Measurements from ENCODE around the gene SGSH.

Gene SGSH

DNA sequence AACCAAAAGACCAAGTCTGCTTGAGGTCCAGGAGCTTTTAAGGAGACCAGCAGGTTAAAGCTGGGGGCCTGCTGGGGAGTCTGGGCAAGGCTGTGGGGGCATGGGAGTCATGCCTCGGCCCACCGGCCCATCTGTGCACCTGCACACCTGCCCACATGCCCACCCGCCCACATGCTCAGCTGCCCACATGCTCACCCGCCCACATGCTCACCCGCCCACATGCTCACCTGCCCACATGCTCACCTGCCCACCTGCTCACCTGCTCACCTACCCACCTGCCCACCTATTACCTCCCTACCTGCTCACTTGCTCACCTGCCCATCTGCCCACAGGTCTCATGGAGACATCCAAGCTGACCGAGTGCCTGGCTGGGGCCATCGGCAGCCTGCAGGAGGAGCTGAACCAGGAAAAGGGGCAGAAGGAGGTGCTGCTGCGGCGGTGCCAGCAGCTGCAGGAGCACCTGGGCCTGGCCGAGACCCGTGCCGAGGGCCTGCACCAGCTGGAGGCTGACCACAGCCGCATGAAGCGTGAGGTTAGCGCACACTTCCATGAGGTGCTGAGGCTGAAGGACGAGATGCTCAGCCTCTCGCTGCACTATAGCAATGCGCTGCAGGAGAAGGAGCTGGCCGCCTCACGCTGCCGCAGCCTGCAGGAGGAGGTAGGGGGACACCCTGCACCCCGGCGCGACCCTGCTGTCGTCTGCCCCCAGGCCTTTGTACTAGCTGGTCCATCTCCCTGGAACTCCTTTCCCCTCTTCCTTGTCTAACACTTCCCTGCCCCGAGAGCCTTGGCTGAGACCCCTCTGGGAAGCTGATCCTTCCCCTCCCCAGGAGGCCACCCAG, 36.3 kb downstream of the SGSH start:
- DNase-seq: no peak

- no peak for DNase-seq
These were observed 37.3 kb downstream of the SGSH start for GRCh38 chr17:80182845-80183223.

GRCh38 chr17:80182118-80182844, 37.9 kb downstream of the SGSH start:
- no peak for DNase-seq

GRCh38 chr17:80181431-80181830, 38.7 kb downstream of the SGSH start:
- DNase-seq: no peak

DNA sequence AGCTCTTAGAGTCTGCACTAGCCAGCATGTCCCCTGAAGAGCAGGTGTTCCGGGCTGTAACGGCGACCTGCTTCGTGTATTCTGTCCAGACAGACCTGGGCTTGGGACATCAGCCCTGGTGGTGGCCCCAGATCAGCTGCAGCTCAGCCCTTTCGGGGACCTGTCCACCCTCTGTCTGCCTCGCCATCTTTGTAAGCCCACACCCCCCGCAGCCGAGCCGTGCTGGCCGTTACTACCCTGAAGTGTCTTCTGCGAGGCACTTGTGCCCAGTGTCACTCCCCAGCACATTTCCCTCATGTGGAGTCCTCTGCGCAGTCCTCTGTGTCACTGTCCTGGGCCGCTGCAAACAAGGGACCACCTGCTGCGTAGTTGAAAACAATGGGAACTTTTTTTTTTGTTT, 39.9 kb downstream of the SGSH start:
- no peak for DNase-seq

DNA sequence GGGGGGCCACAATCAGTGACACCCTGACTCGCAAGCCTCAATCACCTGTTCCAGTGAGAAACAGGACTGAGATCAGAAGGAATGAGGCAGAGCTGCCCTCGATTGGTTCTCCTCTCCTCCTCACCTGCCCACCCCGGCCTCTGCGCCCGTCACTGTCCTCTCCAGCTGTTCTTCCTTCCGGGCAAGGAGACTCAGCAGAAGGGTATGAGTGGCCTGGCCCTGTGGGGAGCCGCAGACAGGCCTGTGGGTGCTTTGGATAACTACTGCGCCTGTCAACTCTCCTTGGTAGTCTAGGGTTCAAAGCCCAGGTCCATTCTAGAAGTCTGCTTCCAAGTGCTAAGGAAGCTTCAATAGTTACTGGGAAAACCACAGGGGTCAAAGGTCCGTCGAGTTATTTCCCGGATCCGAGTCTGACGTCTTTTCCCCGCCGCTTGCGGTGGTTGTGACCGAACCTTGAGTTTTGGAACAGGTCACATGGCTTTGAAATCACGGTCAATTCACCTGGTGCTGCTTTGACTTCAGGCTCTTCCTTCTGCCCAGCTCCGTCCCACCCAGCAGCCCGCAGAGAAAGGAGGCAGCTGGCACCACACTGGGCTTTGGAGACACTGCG, 42.0 kb downstream of the SGSH start:
- DNase-seq: no peak

- no peak for DNase-seq
These were observed 43.4 kb downstream of the SGSH start for GRCh38 chr17:80176757-80177156.

- DNase-seq: no peak
These were observed 46.2 kb downstream of the SGSH start for GRCh38 chr17:80173916-80174315.

- no peak for DNase-seq
These were observed 47.0 kb downstream of the SGSH start for GRCh38 chr17:80173126-80173525.

DNA sequence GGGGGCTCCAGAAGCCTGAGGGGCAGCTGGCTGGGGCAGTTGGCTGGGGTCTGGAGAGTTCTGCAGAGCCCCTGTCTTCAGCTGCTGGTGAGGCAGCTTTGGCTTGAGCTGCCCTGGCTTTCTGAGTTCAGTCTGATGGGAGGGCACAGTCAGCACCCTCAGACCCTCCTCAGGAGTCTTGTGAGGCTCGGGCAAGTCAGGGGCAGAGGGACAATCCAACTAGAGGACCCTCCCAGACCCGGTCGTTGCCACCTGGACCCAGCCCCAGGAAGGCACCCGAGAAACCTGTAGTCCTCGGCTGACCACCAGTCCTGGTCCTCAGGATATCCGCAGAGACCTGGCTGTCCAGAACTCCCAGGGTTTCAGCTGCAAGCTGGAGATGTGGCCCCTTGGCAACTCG, 48.5 kb downstream of the SGSH start:
- no peak for DNase-seq

- DNase-seq: no peak
These were observed 50.2 kb downstream of the SGSH start, which contains the start of gene CARD14 for GRCh38 chr17:80169784-80170500. Gene CARD14 (plus strand): TSS chr17:80170030. CDS start chr17:80181439, 11,409 bp downstream.

DNA sequence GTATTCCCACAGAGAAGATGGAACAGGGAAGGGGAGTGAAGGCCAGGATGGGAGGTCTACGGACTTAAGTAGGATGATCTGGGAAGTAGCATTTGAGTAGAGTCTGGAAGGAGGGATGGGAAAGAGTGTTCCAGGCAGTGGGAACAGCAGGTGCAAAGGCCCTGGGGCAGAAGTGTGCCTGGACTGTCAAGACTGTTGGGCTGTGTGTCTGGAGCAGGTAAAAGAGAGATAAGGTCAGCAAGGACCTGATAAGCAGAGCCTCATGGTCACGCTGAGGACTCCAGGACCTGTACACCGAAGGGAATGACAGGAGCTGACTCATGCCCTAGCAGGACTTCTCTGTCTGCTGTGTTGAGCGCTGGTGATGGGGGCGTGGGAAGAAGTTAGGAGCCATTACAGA, 51.0 kb downstream of the SGSH start:
- DNase-seq: no peak

DNA sequence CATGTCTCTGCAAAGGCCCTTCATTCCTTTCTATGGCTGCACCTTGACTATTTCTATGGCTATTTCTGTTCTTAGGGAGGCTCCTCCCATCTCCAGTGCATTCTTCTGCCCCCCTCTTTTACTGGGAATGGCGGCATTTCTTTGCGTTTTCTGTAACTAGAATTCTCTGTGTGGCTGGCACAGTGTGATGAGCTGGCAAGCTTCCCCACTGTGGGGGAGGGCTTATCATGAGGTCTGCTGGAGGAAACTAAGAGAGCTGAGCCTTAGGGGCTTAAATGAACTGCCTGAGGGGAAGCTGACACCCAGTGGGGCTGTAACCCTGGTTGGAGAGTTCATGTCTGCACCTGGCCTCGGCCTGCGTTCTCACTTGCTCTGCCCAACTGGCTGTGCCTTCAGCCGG, 51.8 kb downstream of the SGSH start:
- no peak for DNase-seq

DNA sequence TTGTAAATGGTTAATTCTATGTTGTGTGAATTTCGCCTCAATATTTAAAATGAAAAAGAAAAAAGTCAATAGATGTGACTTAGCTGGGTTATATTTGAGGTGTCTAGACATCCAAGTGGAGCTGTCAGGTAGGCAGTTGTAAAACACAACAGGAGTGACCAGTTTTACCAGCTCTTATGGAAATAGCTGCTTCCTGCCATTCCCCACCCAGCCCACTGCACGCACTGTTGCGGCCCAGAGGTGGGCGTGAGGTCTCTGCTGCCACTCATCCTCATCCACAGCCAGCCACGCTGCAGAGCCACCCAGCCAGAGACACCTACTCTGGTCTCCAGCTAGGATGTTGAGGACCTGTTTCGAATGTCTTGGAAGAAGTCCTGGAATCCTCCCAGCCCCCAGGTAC, 53.7 kb downstream of the SGSH start:
- no peak for DNase-seq

- no peak for DNase-seq
These were observed 55.9 kb downstream of the SGSH start for GRCh38 chr17:80164185-80164584.

DNA sequence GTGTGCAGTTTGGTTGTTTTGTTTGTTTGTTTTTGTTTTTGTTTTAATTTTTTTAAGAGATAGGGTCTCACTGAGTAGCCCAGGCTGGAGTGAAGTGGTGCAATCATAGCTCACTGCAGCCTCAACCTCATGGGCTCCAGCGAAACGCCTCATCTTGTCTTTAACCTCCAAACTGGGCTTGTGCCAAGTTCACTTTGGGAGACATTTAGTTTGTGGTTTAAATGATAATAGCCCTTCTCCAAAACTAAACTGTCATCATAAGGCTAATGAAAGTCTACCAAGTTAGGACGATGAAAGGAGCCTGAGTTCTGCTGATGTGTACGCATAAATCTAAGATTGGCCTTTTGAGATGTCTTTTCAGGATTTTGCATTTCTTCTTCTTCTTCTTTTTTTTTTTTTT, 56.8 kb downstream of the SGSH start:
- no peak for DNase-seq

DNA sequence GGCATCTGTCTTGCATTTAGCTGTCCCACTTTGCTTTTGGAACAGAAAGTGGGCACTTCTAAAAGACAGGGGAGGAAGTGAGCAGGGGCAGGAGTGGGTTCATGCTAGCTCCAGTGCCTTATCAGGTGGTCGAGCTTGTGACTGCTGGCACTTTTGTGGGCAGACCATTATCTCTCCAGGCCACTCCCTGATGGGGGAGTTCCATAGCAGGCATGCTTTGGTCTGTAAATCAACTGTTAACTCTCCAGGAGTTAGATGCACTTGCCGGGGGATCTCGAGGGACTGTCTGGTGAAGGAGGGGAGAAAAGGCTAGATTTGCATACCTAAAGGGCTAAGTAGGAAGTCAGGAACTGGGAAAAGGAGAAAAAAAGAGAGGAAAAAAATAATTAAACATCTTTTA, 59.6 kb downstream of the SGSH start:
- DNase-seq: no peak

Measured in suppressor macrophage (primary cell).